ENCODE data around the gene ABCG1.

The ABCG1 gene

DNA sequence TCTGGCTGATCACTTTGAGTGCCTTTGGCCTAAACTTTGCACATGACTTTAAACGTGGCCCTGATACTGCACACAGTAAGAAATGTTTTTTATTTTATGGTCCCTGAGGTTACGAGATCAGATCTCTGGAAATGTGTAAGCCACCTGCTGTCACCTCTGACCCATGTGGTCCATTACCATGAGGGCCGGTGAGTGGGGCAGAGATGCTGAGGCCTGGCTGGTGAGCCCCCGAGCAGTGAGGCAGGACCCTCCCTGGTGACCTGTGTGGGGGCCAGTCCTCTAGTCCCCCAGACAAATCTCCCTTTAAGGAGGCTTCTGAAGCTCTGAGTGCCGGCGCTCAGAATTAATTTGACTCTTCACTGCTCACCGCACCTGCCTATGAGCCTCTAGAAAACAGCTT lies 83.9 kb downstream of the ABCG1 start:
- Histone ChIP-seq H3K27ac (ENCODE audit: low read length) (no peak overlapping the region), H3K9ac (ENCODE audit: low read length in 2 of 2) (no peak overlapping the region), H3K36me3 (ENCODE audit: control insufficient read depth in 2 of 2, insufficient read depth in 2 of 2, low read length in 2 of 2) (no peaks in the 10 kb centered on the region), H3K9me3 (ENCODE audit: control insufficient read depth in 2 of 2, low read length in 2 of 2) (no peaks in the 10 kb centered on the region), H3K4me1 (ENCODE audit: control insufficient read depth, insufficient read depth, low read length) (no peaks in the 10 kb centered on the region), H3K4me3 (ENCODE audit: low read length in 2 of 2) (no peak overlapping the region), H3K27me3 (ENCODE audit: control insufficient read depth in 1 of 2, insufficient read depth in 2 of 2, low read length in 2 of 2) (peaks cover 7 to 9% of the 10 kb centered on the region in 2 donors)

- Histone ChIP-seq H3K27me3 (ENCODE audit: control insufficient read depth in 1 of 2, insufficient read depth in 2 of 2, low read length in 2 of 2) (peaks cover 13 to 15% of the 10 kb centered on the region in 2 donors), H3K9ac (ENCODE audit: low read length in 2 of 2) (no peak overlapping the region), H3K36me3 (ENCODE audit: control insufficient read depth in 2 of 2, insufficient read depth in 2 of 2, low read length in 2 of 2) (no peaks in the 10 kb centered on the region), H3K27ac (ENCODE audit: low read length) (no peak overlapping the region), H3K9me3 (ENCODE audit: control insufficient read depth in 2 of 2, low read length in 2 of 2) (no peaks in the 10 kb centered on the region), H3K4me3 (ENCODE audit: low read length in 2 of 2) (no peak overlapping the region), H3K4me1 (ENCODE audit: control insufficient read depth, insufficient read depth, low read length) (no peaks in the 10 kb centered on the region)
These were observed 84.5 kb downstream of the ABCG1 start for GRCh38 chr21:42303443-42303842.

DNA sequence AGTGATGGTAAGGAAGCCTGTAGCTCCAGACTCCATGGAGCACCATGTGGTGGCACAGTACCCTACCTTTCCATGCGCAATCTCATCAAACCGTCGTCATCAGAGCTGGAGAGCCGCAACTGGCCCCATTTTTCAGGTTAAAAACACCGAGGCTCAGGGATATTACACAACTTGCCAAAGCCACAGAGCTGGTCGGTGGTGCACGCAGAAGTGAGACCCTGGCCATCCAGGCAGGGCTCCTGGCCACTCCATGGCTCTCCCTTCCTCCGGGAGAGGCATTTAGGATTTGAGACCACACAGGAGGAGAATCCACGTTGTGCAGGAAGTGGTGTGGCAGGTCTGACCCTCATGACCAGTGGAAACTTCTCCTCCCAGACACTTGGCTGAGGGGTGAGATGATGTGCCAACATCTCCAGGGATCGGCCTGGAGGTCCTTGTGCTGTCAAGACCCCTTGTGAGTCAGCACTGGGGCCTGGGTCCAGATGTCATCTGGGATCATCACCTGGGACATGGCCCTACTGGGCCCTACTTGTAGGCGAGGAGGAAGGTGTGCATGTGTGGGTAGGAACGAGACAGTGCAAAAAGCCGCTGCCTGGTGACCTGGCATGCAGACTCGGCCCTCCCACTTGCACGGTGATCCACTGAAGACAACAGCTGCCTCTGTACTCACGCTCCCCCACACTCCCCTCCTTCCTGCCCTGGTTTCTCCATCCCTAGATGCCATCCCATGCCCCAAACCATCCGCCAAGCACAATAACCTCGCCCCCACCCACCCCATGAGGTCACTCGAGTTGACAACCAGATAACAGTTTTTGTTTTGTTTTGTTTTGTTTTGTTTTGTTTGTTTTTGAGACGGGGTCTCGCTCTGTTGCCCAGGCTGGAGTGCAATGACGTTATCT lies 85.9 kb downstream of the ABCG1 start:
- H3K4me3 ChIP-seq (ENCODE audit: low read length in 2 of 2): no peak overlapping the region
- H3K27ac ChIP-seq (ENCODE audit: low read length): no peak overlapping the region
- H3K9ac ChIP-seq (ENCODE audit: low read length in 2 of 2): no peak overlapping the region
- H3K36me3 ChIP-seq (ENCODE audit: control insufficient read depth in 2 of 2, insufficient read depth in 2 of 2, low read length in 2 of 2): no peaks in the 10 kb centered on the region
- peaks cover 16 to 20% of the 10 kb centered on the region in 2 donors for H3K27me3 ChIP-seq (ENCODE audit: control insufficient read depth in 1 of 2, insufficient read depth in 2 of 2, low read length in 2 of 2)
- H3K9me3 ChIP-seq (ENCODE audit: control insufficient read depth in 2 of 2, low read length in 2 of 2): no peaks in the 10 kb centered on the region
- H3K4me1 ChIP-seq (ENCODE audit: control insufficient read depth, insufficient read depth, low read length): peaks cover 5% of the 10 kb centered on the region

- no peak overlapping the region for H3K27ac ChIP-seq (ENCODE audit: low read length)
- peaks cover 6% of the 10 kb centered on the region for H3K4me1 ChIP-seq (ENCODE audit: control insufficient read depth, insufficient read depth, low read length)
- H3K4me3 ChIP-seq (ENCODE audit: low read length in 2 of 2): no peak overlapping the region
- H3K36me3 ChIP-seq (ENCODE audit: control insufficient read depth in 2 of 2, insufficient read depth in 2 of 2, low read length in 2 of 2): no peaks in the 10 kb centered on the region
- H3K9ac ChIP-seq (ENCODE audit: low read length in 2 of 2): no peak overlapping the region
- peaks cover 19 to 20% of the 10 kb centered on the region in 2 donors for H3K27me3 ChIP-seq (ENCODE audit: control insufficient read depth in 1 of 2, insufficient read depth in 2 of 2, low read length in 2 of 2)
- no peaks in the 10 kb centered on the region for H3K9me3 ChIP-seq (ENCODE audit: control insufficient read depth in 2 of 2, low read length in 2 of 2)
These were observed 86.8 kb downstream of the ABCG1 start for GRCh38 chr21:42305707-42306147.

- no peak overlapping the region for H3K9ac ChIP-seq (ENCODE audit: low read length in 2 of 2)
- no peak overlapping the region for H3K4me3 ChIP-seq (ENCODE audit: low read length in 2 of 2)
- H3K27ac ChIP-seq (ENCODE audit: low read length): no peak overlapping the region
- H3K9me3 ChIP-seq (ENCODE audit: control insufficient read depth in 2 of 2, low read length in 2 of 2): no peaks in the 10 kb centered on the region
- peaks cover 6% of the 10 kb centered on the region for H3K4me1 ChIP-seq (ENCODE audit: control insufficient read depth, insufficient read depth, low read length)
- H3K27me3 ChIP-seq (ENCODE audit: control insufficient read depth in 1 of 2, insufficient read depth in 2 of 2, low read length in 2 of 2): peaks cover 19 to 20% of the 10 kb centered on the region in 2 donors
- H3K36me3 ChIP-seq (ENCODE audit: control insufficient read depth in 2 of 2, insufficient read depth in 2 of 2, low read length in 2 of 2): no peaks in the 10 kb centered on the region
These were observed 87.6 kb downstream of the ABCG1 start for GRCh38 chr21:42306366-42307035.

- Histone ChIP-seq H3K4me1 (ENCODE audit: control insufficient read depth, insufficient read depth, low read length) (peaks cover 6% of the 10 kb centered on the region), H3K36me3 (ENCODE audit: control insufficient read depth in 2 of 2, insufficient read depth in 2 of 2, low read length in 2 of 2) (no peaks in the 10 kb centered on the region), H3K27ac (ENCODE audit: low read length) (no peak overlapping the region), H3K4me3 (ENCODE audit: low read length in 2 of 2) (no peak overlapping the region), H3K27me3 (ENCODE audit: control insufficient read depth in 1 of 2, insufficient read depth in 2 of 2, low read length in 2 of 2) (peaks cover 19 to 20% of the 10 kb centered on the region in 2 donors), H3K9me3 (ENCODE audit: control insufficient read depth in 2 of 2, low read length in 2 of 2) (no peaks in the 10 kb centered on the region), H3K9ac (ENCODE audit: low read length in 2 of 2) (no peak overlapping the region)
These were observed 88.2 kb downstream of the ABCG1 start for GRCh38 chr21:42307106-42307505.

DNA sequence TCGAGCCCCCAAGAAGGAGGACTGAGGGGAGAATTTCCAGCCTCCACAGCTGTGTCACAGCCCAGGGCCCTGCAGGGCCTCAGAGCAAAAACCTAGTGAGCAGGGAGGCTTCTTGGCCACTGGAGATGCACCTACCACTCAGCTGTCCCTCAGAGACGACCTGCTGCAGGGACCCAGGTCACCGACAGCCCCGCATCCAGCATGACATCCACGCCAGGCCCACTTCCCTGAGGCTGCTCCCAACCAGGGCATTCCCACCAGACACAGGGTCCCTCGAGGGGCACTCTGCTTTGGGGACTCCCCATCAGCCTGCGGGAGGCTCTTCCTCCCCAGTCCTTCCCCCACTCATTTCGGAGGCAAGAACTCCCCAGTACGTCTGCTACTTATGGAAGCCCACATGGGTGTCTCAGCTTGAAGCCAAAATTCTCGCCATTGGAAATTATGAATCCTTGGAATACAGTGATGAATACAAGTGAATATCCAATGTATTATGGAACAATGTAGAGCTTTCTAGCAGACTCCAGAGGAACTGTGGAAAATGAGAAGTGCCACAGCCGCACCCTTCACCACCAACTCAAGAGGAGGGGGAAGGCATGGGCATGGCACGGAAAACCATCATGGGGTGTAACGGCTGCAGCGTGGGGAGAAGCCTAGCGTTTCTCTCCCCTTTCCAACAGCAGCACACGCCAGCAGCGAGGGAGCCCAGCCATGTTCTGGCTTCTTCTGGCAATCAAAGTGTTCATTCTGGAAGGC lies 89.4 kb downstream of the ABCG1 start:
- H3K27me3 ChIP-seq (ENCODE audit: control insufficient read depth in 1 of 2, insufficient read depth in 2 of 2, low read length in 2 of 2): peaks cover 19 to 20% of the 10 kb centered on the region in 2 donors
- H3K9me3 ChIP-seq (ENCODE audit: control insufficient read depth in 2 of 2, low read length in 2 of 2): no peaks in the 10 kb centered on the region
- H3K36me3 ChIP-seq (ENCODE audit: control insufficient read depth in 2 of 2, insufficient read depth in 2 of 2, low read length in 2 of 2): no peaks in the 10 kb centered on the region
- H3K4me1 ChIP-seq (ENCODE audit: control insufficient read depth, insufficient read depth, low read length): peaks cover 6% of the 10 kb centered on the region
- H3K9ac ChIP-seq (ENCODE audit: low read length in 2 of 2): no peak overlapping the region
- H3K4me3 ChIP-seq (ENCODE audit: low read length in 2 of 2): no peak overlapping the region
- no peak overlapping the region for H3K27ac ChIP-seq (ENCODE audit: low read length)

DNA sequence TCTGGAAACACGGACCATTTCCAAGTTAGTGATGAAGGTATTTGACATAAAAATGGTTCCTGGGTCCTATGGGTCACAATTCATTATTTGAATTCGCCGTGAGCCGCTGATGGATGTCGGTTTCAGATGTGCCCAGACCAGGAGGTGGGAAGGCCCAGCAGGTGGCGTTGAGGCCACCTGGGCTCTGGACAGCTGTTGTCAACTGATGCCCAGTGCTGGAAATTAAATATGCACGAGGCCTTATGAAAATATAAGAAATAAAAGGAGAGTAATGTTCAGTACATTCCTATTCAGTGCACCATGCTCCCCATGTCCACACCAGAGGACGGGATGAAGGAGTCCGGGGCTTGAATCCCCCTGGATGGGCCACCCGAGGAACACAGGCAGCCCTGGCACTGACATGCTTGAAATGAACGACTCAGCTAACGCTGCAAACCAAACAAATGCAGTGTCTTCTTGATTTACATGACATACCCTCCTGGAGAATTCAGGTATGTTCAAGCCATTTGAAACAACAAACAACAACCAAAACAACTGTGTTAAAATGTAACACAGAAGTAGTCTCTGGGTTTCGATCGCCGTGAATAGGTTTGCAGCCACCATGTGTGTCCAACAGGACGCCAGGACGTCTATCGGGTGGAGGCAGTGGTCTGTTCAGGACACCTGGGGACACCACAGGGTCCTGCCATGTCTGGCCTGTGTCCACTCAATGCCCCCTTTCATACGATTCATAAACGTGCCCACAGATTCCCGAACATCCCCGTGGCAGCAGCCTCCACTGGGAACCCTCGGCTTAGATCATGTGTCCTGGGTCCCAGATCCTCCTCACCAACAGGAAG lies 90.2 kb downstream of the ABCG1 start:
- Histone ChIP-seq H3K36me3 (ENCODE audit: control insufficient read depth in 2 of 2, insufficient read depth in 2 of 2, low read length in 2 of 2) (no peaks in the 10 kb centered on the region), H3K4me3 (ENCODE audit: low read length in 2 of 2) (no peak overlapping the region), H3K27me3 (ENCODE audit: control insufficient read depth in 1 of 2, insufficient read depth in 2 of 2, low read length in 2 of 2) (peaks cover 19 to 20% of the 10 kb centered on the region in 2 donors), H3K9ac (ENCODE audit: low read length in 2 of 2) (no peak overlapping the region), H3K27ac (ENCODE audit: low read length) (no peak overlapping the region), H3K9me3 (ENCODE audit: control insufficient read depth in 2 of 2, low read length in 2 of 2) (no peaks in the 10 kb centered on the region), H3K4me1 (ENCODE audit: control insufficient read depth, insufficient read depth, low read length) (peaks cover 6% of the 10 kb centered on the region)

GRCh38 chr21:42309753-42310213 lies 90.8 kb downstream of the ABCG1 start:
- Histone ChIP-seq H3K9me3 (ENCODE audit: control insufficient read depth in 2 of 2, low read length in 2 of 2) (no peaks in the 10 kb centered on the region), H3K27ac (ENCODE audit: low read length) (no peak overlapping the region), H3K36me3 (ENCODE audit: control insufficient read depth in 2 of 2, insufficient read depth in 2 of 2, low read length in 2 of 2) (no peaks in the 10 kb centered on the region), H3K4me3 (ENCODE audit: low read length in 2 of 2) (no peak overlapping the region), H3K4me1 (ENCODE audit: control insufficient read depth, insufficient read depth, low read length) (peaks cover 6% of the 10 kb centered on the region), H3K9ac (ENCODE audit: low read length in 2 of 2) (no peak overlapping the region), H3K27me3 (ENCODE audit: control insufficient read depth in 1 of 2, insufficient read depth in 2 of 2, low read length in 2 of 2) (peaks cover 19 to 20% of the 10 kb centered on the region in 2 donors)
